GM19395 (cell line): Measurements from ENCODE around the gene ATXN1.

Experiments used
- ATAC-seq: cut with Tn5 transposase; IDR thresholded peaks from one replicate; pipeline ENCODE4 v1.9.1; 2021; ENCODE audit warnings: mild to moderate bottlenecking, moderate library complexity; ENCODE audit not compliant: unreplicated experiment

The ATXN1 gene

GRCh38 chr6:16355699-16356446, 405.4 kb downstream of the ATXN1 start:
- ATAC-seq: no peak

- no peak for ATAC-seq
Observed at GRCh38 chr6:16355238-16355637, 406.0 kb downstream of the ATXN1 start.

GRCh38 chr6:16354692-16355091, 406.6 kb downstream of the ATXN1 start:
- no peak for ATAC-seq

GRCh38 chr6:16352821-16353438, 408.3 kb downstream of the ATXN1 start:
- no peak for ATAC-seq

GRCh38 chr6:16352258-16352635, 409.0 kb downstream of the ATXN1 start:
- ATAC-seq: no peak

- ATAC-seq: no peak
Observed at GRCh38 chr6:16349544-16349943, 411.7 kb downstream of the ATXN1 start.

GRCh38 chr6:16346831-16347230, 414.4 kb downstream of the ATXN1 start:
- no peak for ATAC-seq

- ATAC-seq: no peak
Observed at GRCh38 chr6:16345449-16346330, 415.6 kb downstream of the ATXN1 start.

GRCh38 chr6:16344756-16345155, 416.5 kb downstream of the ATXN1 start:
- ATAC-seq: no peak

GRCh38 chr6:16343593-16343992, 417.7 kb downstream of the ATXN1 start:
- ATAC-seq: no peak

GRCh38 chr6:16339265-16339587, 422.0 kb downstream of the ATXN1 start:
- ATAC-seq: no peak

GRCh38 chr6:16338577-16339264, 422.5 kb downstream of the ATXN1 start:
- ATAC-seq: no peak

GRCh38 chr6:16337295-16337975, 423.8 kb downstream of the ATXN1 start:
- no peak for ATAC-seq

GRCh38 chr6:16336911-16337294, 424.4 kb downstream of the ATXN1 start:
- ATAC-seq: no peak

- ATAC-seq: no peak
Observed at GRCh38 chr6:16336056-16336818, 425.0 kb downstream of the ATXN1 start.

GRCh38 chr6:16335176-16335575, 426.1 kb downstream of the ATXN1 start:
- no peak for ATAC-seq

GRCh38 chr6:16334671-16335070, 426.6 kb downstream of the ATXN1 start:
- no peak for ATAC-seq

GRCh38 chr6:16333580-16333979, 427.7 kb downstream of the ATXN1 start:
- ATAC-seq: no peak

GRCh38 chr6:16332175-16332542, 429.1 kb downstream of the ATXN1 start:
- peak; percentile 83 for ATAC-seq
